COLO668 (cell line): Measurements from ENCODE around the gene HS3ST1.
A peak's percentile ranks its signal among the peaks of the same experiment; 100 is the strongest.

Source experiments
- DNase-seq: peaks from one replicate; lab custom pipeline; 2025; ENCODE audit not compliant: unreplicated experiment; lab: John Stamatoyannopoulos, UW

The HS3ST1 gene

GRCh38 chr4:11404431-11404830 is 24.3 kb downstream of the HS3ST1 start:
- DNase-seq: no peak

GRCh38 chr4:11402192-11402591 is 26.5 kb downstream of the HS3ST1 start:
- DNase-seq: no peak

GRCh38 chr4:11399461-11399971 is 29.2 kb downstream of the HS3ST1 start:
- DNase-seq: no peak

GRCh38 chr4:11397819-11398610 is 30.7 kb downstream of the HS3ST1 start:
- DNase-seq: no peak

GRCh38 chr4:11397146-11397545 is 31.5 kb downstream of the HS3ST1 start:
- no peak for DNase-seq

- no peak for DNase-seq
These were observed 35.1 kb downstream of the HS3ST1 start for GRCh38 chr4:11393551-11393950.

- DNase-seq: peak; percentile 15
These were observed 44.6 kb downstream of the HS3ST1 start for GRCh38 chr4:11384072-11384471.

- no peak for DNase-seq
These were observed 52.1 kb downstream of the HS3ST1 start for GRCh38 chr4:11376571-11376970.

- no peak for DNase-seq
These were observed 52.5 kb downstream of the HS3ST1 start for GRCh38 chr4:11376146-11376545.

GRCh38 chr4:11368701-11369115 is 60.0 kb downstream of the HS3ST1 start:
- DNase-seq: no peak

- DNase-seq: no peak
These were observed 61.3 kb downstream of the HS3ST1 start for GRCh38 chr4:11367371-11367770.

- DNase-seq: no peak
These were observed 61.8 kb downstream of the HS3ST1 start for GRCh38 chr4:11366859-11367258.

GRCh38 chr4:11365039-11365438 is 63.7 kb downstream of the HS3ST1 start:
- no peak for DNase-seq

- DNase-seq: no peak
These were observed 69.1 kb downstream of the HS3ST1 start for GRCh38 chr4:11359591-11359990.

- no peak for DNase-seq
These were observed 73.5 kb downstream of the HS3ST1 start for GRCh38 chr4:11355226-11355625.

GRCh38 chr4:11354531-11354930 is 74.2 kb downstream of the HS3ST1 start:
- no peak for DNase-seq

GRCh38 chr4:11348449-11349088 is 80.1 kb downstream of the HS3ST1 start:
- DNase-seq: no peak

- DNase-seq: no peak
These were observed 83.8 kb downstream of the HS3ST1 start for GRCh38 chr4:11344916-11345315.

- no peak for DNase-seq
These were observed 85.2 kb downstream of the HS3ST1 start for GRCh38 chr4:11343536-11343935.
